HG03066 (cell line): ENCODE data around the gene PPIL4.
"Not testable (repeated sequence)": the region's sequence is repeated elsewhere in the genome, so short reads cannot be mapped to it uniquely, and the experiment has no call there.

Experiments used
- ATAC-seq: cut with Tn5 transposase; IDR thresholded peaks from one replicate; pipeline ENCODE4 v1.9.1; 2021; ENCODE audit warnings: low read depth; ENCODE audit not compliant: unreplicated experiment

PPIL4 gene

GRCh38 chr6:149541139-149541538, 4.7 kb downstream of the PPIL4 start:
- ATAC-seq: no peak

- ATAC-seq: no peak
These were observed 11.1 kb downstream of the PPIL4 start for GRCh38 chr6:149534742-149535141.

- ATAC-seq: no peak
These were observed 16.2 kb downstream of the PPIL4 start for GRCh38 chr6:149529650-149530049.

- ATAC-seq: no peak
These were observed 30.3 kb downstream of the PPIL4 start for GRCh38 chr6:149515494-149515893.

GRCh38 chr6:149513915-149514314, 31.9 kb downstream of the PPIL4 start:
- no peak for ATAC-seq

- no peak for ATAC-seq
These were observed 34.9 kb downstream of the PPIL4 start for GRCh38 chr6:149510793-149511512.

- ATAC-seq: no peak
These were observed 37.4 kb downstream of the PPIL4 start for GRCh38 chr6:149508485-149508884.

- no peak for ATAC-seq
These were observed 42.0 kb downstream of the PPIL4 start for GRCh38 chr6:149503872-149504271.

GRCh38 chr6:149503276-149503675, 42.6 kb downstream of the PPIL4 start:
- ATAC-seq: no peak

- no peak for ATAC-seq
These were observed 44.1 kb downstream of the PPIL4 start for GRCh38 chr6:149501768-149502167.

- ATAC-seq: no peak
These were observed 44.6 kb downstream of the PPIL4 start for GRCh38 chr6:149501201-149501600.

- no peak for ATAC-seq
These were observed 45.7 kb downstream of the PPIL4 start for GRCh38 chr6:149500096-149500495.

GRCh38 chr6:149499066-149499465, 46.8 kb downstream of the PPIL4 start:
- no peak for ATAC-seq

- no peak for ATAC-seq
These were observed 48.5 kb downstream of the PPIL4 start for GRCh38 chr6:149497365-149497764.

- ATAC-seq: not testable (repeated sequence)
These were observed 49.2 kb downstream of the PPIL4 start for GRCh38 chr6:149496597-149496996.

- not testable (repeated sequence) for ATAC-seq
These were observed 50.4 kb downstream of the PPIL4 start for GRCh38 chr6:149495349-149496016.

GRCh38 chr6:149494810-149495209, 51.0 kb downstream of the PPIL4 start:
- peak; percentile 65 for ATAC-seq

GRCh38 chr6:149493761-149494320, 52.0 kb downstream of the PPIL4 start:
- ATAC-seq: no peak

GRCh38 chr6:149492798-149493343, 53.0 kb downstream of the PPIL4 start:
- no peak for ATAC-seq

GRCh38 chr6:149489967-149490366, 55.9 kb downstream of the PPIL4 start:
- ATAC-seq: no peak

GRCh38 chr6:149488815-149489214, 57.0 kb downstream of the PPIL4 start:
- ATAC-seq: no peak

- no peak for ATAC-seq
These were observed 58.5 kb downstream of the PPIL4 start for GRCh38 chr6:149487316-149487715.
